NOMO-1 treated with dmso at 0.1 percent for 144 hours (cell line): ENCODE measurements around the gene PPP1R14C.

ENCODE experiments used
- DNase-seq: peaks from one replicate; lab custom pipeline; 2025; ENCODE audit not compliant: unreplicated experiment; lab: John Stamatoyannopoulos, UW

The PPP1R14C gene

GRCh38 chr6:150269130-150269856, 126.4 kb downstream of the PPP1R14C start:
- no peak for DNase-seq

- no peak for DNase-seq
These were observed 127.0 kb downstream of the PPP1R14C start for GRCh38 chr6:150269857-150270223.

- no peak for DNase-seq
These were observed 127.6 kb downstream of the PPP1R14C start for GRCh38 chr6:150270330-150271052.

GRCh38 chr6:150271172-150271500, 128.3 kb downstream of the PPP1R14C start:
- DNase-seq = no peak

- DNase-seq = no peak
These were observed 128.8 kb downstream of the PPP1R14C start for GRCh38 chr6:150271501-150272263.

GRCh38 chr6:150272264-150272975, 129.6 kb downstream of the PPP1R14C start:
- no peak for DNase-seq

GRCh38 chr6:150272976-150273315, 130.1 kb downstream of the PPP1R14C start:
- DNase-seq = no peak

- no peak for DNase-seq
These were observed 130.8 kb downstream of the PPP1R14C start for GRCh38 chr6:150273457-150274309.

- DNase-seq = no peak
These were observed 132.6 kb downstream of the PPP1R14C start for GRCh38 chr6:150275489-150275888.

- DNase-seq = no peak
These were observed 133.5 kb downstream of the PPP1R14C start for GRCh38 chr6:150276168-150276936.

GRCh38 chr6:150276937-150277742, 134.3 kb downstream of the PPP1R14C start:
- DNase-seq = no peak

- no peak for DNase-seq
These were observed 136.7 kb downstream of the PPP1R14C start for GRCh38 chr6:150279533-150279932.

GRCh38 chr6:150280703-150281102, 137.9 kb downstream of the PPP1R14C start:
- DNase-seq = no peak

GRCh38 chr6:150281767-150282166, 138.9 kb downstream of the PPP1R14C start:
- no peak for DNase-seq

GRCh38 chr6:150282806-150283205, 140.0 kb downstream of the PPP1R14C start:
- no peak for DNase-seq

GRCh38 chr6:150286460-150286859, 143.6 kb downstream of the PPP1R14C start:
- DNase-seq = no peak

- no peak for DNase-seq
These were observed 144.1 kb downstream of the PPP1R14C start for GRCh38 chr6:150286912-150287311.

GRCh38 chr6:150288456-150288855, 145.6 kb downstream of the PPP1R14C start:
- no peak for DNase-seq
